ENCODE results near the gene NTMT1.

NTMT1 gene

DNA sequence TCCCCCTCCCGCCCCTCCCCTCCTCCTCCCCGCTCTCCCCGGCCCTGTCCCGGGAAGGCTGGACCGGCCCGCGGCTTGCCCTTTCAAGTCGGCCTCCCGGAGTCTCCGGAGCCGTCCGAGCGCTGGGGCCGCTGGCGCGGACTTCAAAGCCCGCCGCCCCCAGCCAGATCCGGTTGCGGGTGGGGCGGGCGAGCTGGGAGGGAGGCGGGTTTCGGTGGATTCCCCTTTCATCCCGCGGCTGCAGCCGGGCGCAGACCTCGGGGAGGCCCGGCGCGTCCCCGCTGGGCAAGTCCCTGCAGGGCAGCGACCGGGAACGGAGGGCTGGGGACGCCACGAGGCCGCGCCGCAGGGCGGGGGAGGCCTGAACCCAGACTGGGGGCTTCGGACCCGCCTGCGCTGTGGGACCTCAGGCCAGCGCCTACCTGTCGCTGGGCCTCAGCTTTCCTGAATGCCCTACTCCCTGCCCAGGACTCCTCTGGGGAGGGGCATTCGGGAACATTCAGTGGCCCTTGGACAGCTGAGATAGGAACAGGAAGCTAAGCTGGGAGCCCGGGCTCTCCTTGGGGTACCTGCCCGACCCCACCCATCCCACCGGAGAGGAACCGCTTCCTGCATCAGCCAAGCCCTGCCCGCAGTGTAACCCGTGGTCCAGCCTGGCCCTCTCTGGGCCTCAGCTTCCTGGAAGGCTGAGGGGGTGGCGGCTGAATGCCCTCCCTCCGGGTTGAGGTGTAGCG, 28.4 kb upstream of the NTMT1 start:
- no peak for DNase-seq (ENCODE audit: low read depth in 2 of 2)

DNA sequence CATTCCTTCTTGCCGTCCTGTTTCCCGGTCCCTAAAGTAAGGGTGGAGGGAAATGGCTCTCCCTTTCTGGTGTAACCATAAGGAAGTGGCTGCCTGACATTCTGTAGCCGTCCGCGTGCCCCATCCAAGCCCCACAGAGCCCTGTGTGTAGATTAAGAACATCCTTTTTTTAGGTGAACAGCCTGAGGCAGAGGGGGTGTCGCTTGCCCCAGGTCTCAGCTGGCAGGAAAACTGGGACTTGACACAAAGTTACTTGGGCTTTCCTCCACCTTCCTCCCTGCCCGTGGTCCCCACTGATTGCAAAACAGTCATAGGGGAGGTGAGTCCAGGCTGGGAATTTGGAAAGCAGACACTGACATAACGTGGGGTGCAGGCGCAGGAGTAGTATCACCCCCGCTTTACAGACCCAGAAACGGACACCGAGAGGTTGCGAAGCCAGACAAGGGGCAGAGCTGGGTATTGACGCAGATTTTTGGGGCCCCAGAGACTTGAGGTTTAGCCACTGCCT, 27.8 kb upstream of the NTMT1 start:
- no peak for DNase-seq (ENCODE audit: low read depth in 2 of 2)

DNA sequence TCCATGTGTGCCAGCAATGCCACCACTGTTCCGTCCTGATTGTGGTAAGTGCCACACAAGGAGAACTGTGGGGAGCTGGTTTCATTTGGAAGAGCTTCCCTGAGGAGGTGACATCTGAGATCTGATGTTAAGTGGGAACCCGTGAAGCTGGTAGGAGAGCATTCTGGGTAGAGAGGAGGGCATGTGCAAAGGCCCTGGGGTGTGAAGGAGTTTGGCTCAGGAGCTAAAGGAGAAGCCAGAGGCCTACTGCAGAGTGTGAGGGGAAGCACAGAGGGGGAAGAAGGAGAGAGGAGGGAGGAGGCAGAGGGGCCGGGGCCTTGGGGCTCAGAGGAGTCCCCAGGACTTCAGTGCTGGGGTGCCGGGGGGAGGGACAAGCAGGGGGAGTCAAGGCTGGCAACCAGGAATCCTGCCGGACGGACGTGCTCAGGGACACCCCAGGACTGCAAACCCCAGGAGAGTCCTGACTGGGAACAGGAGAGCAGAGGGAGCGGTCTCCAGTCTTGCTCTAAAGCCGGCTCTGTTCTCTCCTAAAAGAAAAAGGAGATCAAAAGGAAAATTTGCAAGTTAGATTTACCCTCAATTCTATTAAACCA, 24.8 kb upstream of the NTMT1 start:
- DNase-seq (ENCODE audit: low read depth in 2 of 2) = no peak

DNA sequence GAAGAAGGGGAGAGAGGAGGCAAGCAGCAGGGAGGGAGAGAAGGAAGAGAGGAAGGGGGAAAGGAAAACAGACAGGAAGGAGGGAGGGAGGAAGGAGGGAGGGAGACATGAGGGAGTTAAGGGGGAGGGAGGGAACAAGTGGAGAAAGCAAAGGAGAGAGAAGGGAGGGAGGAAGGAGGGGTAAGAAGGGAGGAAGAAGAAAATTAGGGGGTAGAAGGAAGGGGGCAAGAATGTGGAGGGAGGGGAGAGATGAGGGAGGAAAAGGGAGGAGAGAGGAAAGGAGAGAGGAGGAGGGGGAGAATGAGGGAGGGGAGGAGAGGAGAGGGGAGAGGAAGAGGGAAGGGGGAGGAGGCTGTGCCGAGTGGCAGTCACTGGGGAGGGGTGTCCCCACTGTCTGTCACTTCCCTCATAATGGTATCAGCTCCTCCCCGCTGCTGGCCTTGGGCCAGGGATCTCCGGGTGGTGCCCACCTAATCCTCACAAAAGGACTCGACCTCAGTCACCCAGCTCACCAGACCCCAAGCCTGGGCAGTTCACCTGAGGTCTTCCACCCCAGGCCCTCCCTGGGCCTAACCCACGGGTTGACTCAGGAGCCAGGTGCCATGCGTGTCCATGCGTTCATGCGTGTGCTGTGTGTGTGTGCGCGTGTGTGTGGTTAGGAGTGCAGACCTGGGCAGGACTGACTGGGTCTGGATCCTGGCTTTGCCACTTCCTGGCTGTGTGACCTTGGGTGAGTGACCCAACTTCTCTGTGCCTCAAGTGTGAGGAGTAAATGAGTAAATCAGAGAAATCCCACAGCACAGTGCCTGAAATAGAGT, 23.2 kb upstream of the NTMT1 start:
- no peak for DNase-seq (ENCODE audit: low read depth in 2 of 2)

DNA sequence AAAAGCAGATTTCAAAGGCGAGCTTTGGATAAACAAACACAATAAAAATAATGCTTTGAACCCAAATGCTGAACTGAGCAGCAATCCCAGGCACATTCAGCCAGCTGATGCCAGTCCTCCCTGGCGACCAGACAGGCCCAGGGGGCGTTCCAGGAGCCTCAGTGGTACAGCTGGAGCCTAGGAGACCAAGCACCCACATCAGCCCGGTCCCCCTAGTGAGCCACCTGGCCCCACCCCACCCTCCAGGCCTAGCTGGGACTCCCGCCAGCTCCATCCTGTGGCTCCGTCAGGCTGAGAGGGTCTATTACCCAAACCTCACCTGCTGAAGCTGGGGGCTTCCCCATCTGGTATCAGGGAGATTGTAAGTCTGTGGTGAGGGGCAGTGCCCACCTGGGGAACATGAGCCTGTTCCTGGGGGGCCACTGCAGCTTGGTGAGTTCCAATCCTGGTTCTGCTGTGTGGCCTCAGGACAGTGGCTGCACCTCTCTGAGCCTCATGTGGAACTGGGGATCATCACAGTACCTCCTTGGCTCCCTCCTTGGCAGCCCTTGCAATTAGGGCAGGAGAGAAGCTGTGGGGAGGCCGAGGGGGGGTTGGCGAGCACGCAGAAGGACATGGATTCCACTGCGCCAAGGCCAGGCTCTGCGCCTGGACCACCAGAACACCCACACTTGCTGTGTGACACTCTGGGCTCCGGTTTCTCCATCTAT, 21.8 kb upstream of the NTMT1 start:
- no peak for DNase-seq (ENCODE audit: low read depth in 2 of 2)

DNA sequence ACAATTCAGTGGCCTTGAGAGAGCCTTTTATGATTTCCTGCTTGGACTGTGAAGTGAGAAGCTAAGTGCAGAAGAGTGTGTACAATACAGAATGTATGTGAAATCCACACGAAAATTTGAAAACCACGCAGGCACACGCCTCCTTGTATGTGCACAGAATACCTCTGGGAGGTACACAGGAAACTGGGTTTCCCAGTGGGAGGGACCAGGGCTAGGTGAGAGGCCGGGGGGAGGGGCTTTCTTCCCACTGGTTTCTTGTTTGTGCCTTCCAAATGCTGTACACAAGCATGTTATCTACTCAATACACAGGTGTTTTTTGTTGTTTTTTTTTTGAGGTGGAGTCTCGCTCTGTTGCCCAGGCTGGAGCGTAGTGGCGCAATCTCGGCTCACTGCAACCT, 21.2 kb upstream of the NTMT1 start:
- no peak for DNase-seq (ENCODE audit: low read depth in 2 of 2)

DNA sequence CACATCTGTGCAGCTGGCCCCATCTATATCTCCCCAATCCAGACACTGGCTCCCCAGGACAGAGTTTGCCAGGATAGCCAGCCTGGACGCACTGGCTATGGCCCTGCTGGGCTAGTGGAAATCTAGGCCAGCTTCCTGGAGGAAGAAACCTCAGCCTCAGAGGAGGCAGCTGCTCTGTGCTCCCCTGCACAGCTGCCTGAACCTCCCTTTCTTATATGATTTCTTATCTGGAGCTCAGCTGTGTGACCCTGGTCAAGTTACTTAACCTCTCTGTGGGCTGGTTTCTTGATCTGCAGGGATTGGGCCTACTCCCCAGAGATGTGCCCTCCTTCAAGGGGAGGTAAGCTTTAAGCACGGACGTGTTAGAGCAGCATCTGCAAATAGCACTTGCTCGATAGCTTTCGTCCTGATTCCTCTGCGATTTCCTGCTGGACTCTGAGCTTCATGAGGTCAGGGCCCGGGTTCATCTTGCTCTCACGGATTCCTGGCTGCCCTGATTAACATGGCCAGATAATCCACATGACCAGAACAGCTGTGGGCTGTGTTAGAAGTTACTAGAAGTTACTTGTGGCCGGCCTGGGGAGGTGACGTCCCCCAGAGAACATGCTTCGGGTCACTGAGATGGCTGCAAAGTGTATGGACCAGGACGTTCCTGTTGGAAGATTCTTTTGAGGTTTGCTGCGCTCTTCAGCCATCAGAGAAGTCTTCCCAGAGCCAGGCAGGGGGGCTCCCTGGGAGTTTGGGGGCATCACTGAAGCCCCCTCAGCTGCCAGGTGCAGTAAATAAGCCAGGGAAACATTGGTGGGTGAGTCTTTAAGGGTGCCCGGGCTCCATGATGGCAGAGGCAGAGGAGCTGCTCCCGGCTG, 19.6 kb upstream of the NTMT1 start:
- no peak for DNase-seq (ENCODE audit: low read depth in 2 of 2)

DNA sequence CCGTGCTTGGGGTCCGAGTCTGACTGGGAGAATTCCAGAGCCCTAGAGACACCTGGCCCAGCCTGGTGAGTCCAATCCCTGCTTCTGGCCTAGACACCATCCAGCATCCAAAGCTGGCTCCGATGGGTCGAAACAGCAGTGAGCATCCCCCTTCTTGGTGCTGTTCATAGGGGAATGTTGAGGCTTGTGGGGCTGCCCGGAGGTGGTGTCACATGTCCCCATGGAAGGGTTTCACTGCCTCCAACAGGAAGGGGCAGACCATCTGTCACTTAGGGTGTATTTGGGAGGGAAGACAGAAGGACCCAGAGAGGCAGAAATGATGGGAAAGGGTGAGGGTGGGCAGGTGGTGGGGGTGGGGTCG, 19.0 kb upstream of the NTMT1 start:
- no peak for DNase-seq (ENCODE audit: low read depth in 2 of 2)

DNA sequence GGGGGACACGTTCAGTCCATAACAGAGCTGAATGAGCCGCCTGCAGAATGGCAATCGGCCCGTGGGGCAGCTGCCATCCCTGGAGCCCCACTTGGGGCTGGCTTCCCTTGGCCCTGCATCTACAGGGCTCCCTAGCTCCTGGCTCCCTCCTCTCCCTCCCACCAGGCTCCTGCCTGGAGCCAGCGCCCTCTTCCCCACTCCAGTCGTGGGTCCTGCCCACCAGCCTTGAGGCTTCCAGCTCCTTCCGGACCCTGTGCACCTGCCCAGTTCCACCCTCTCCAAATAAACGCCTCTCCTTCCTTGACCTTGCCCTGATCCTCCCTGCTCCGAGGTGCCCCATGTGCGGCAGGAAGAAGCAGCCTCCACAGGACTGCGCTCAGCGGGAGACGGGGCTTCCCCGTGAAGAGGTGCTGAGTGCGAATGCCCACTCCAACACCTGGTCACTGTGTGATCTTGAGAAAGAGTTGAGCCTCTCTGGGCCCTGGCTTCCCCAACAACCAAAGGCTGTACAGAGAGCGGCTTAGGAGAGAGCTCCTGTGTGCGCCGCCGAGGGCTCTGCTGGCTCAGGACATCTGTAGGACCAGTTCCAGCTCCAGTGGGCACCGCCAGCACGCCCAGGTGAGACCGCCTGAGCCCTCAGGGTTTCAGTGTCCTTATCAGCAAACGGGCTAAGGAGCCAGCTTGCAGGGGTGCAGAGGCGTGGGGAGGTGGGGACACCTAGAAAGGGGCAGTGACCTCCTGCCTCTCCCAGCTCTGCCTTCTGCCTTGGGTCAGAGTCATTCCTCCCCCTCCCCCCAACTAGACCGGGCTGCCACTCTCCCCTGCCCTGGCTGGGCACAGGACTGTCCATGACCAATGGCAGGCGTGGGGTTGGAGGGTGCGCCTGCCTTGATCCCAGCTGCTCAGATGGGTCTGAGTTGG, 17.1 kb upstream of the NTMT1 start:
- DNase-seq (ENCODE audit: low read depth in 2 of 2) = no peak

DNA sequence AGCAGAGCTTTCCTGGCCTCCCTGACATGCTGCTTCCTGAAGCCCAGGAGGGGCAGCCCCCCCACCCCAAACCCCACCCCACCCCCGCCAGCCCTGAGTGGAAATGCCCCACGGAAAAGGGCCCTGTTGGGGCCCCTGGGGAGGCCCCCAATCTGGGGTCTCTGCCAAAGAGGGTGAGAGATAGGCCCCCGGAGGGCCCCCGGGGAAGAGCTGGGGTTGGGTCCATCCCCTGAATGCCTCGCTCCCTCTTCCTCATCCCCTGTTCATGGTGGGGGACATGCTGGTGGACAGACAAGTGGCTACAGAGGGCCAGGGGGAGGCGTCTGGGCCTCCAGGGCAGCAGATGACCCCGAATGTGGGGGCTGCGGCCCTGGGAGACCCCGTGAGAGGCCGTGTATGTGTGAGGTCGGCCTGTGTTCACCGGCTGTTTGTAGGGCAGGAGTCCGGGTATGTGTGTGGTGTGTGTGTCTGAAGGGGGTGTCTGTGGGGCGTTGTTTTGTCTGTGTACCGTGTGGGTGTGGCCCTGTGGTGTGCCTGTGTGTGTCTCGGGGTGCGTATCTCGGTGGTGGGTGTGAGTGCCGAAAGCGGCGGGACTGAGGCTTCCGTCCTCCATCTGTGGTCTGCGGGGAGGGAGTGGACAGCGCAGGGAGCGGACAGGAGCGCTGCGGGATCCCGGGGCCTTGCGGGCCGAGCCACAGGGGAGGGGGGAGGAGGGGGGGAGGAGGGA, 16.3 kb upstream of the NTMT1 start:
- DNase-seq (ENCODE audit: low read depth in 2 of 2) = no peak

DNA sequence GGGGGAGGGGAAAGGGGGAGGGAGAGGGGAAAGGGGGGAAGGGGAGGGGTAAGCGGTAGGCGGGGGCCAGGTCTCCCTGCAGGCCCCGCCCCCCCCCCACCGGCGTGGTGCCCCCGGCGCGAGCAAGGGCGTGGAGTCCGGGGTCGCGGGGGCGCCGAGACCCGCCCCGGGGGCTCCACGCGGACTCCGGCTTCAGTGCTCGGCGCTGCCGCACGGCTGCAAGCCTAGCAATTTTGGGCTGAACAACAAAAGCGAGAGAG, 15.8 kb upstream of the NTMT1 start:
- no peak for DNase-seq (ENCODE audit: low read depth in 2 of 2)

DNA sequence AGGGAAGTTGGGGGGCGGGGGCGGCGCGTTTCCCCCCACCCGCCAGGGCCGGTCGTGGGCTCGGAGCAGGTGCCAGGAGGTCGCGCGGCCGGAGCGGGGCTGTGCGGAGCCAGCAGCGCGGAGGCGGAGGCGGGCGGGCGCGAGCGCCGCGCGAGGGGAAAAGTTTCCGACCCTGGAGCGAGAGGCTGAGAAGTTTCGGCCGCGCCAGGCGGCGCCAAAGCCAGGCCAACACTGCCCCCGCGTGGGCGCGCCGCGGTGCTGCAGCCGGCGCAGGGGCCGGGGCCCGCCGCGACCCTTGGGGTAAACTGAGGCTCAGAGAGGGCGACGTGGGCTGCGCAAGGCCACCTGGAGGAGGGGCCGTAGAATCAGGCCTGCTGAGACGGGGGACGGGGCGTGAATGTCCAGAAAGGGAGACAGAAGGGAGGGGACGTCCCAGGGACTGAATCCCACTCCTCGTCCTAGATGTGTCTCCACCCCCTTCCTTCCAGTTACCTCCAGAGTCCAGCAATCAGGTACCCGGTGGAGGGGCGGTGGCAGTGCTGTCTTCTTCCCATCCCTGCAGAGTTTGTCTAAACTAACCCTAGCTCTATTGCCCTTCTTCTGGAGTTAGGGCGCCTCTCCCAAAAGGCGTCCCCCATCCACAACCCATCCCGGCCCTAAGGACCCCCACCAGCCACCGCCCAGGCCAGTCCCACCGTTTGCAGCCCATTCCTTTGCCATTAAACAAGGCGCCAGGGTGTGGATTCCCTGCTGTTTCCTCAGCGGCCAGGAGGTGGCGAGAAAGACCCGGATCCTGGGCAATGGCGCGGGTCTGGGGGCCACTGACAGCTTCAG, 15.3 kb upstream of the NTMT1 start:
- DNase-seq (ENCODE audit: low read depth in 2 of 2) = peak; percentile 63 to 65

DNA sequence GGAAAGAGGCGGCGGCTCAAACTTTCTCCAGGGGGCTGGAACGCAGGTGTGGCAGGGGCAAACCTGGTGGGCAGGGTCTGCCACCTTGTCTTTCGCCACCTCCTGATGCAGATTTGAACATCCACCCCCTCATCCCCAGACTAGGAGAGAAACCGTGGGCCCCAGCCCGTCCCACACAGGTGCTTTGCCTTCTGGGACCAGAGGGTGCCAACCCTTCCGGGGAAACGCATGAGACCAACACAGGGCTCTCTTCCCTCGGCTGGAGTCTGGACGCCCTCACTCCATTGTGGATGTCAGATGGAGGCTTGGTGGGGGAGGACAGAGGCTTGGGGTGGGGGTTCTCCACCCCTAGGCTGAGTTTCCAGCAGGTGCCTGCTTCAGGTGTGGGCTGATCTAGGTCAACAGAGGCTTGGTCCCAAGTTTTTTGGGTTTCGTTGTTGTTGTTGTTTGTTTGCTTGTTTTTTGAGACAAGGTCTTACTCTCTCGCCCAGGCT, 14.6 kb upstream of the NTMT1 start:
- DNase-seq (ENCODE audit: low read depth in 2 of 2) = no peak

DNA sequence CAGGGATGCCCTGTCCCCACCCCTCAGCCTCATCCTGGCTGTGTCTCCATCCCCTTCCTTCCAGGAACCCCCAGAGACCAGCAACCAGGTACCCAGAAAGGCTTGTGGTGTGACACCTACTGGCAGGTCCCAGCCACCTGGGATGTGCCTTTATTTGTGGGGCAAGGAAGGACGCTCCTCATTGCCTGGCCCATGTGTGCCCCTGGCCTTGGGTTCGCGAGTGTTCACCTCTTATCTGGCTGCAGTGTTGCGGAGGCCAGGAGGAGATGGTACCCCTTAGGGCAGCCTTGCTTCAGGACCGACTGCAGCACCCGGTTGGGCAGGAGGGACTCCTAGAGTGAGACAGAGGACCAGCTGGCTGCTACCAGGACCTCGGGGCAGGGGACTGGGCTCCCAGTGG, 13.8 kb upstream of the NTMT1 start:
- DNase-seq (ENCODE audit: low read depth in 2 of 2) = no peak

DNA sequence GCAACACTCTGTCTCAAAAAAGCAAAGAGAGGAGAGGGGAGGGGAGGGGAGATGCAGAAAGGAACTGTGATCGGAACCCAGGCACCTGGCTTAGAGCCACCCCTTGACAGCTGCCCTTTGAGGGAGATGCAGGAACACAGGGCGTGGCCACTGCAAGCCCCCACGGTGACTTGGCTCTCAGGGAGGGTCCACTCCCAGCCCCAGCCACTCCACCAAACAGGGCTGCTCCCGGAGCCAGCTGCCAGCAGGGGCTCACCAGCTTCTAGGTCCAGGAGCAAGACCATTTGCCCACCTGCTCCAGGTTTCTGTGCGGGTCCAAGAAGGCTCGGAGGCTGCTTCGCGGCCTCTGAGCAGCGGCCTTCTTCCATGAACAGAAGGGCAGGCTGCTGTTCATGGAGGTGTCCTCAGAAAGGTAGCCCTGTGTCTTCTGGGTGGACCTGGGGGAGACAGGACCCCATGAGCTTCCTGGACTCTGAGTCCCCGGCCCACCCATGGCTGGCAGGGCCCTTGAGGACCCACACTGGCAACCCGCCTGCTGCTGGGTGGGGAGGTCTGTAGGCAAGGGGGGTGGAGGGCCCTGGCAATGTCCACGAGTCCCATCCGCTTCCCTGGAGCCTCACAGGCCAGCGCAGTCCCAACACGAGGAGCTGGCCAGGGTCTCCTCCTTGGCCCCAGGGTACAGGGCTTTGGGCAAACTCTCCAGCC, 13.0 kb upstream of the NTMT1 start:
- DNase-seq (ENCODE audit: low read depth in 2 of 2) = no peak

DNA sequence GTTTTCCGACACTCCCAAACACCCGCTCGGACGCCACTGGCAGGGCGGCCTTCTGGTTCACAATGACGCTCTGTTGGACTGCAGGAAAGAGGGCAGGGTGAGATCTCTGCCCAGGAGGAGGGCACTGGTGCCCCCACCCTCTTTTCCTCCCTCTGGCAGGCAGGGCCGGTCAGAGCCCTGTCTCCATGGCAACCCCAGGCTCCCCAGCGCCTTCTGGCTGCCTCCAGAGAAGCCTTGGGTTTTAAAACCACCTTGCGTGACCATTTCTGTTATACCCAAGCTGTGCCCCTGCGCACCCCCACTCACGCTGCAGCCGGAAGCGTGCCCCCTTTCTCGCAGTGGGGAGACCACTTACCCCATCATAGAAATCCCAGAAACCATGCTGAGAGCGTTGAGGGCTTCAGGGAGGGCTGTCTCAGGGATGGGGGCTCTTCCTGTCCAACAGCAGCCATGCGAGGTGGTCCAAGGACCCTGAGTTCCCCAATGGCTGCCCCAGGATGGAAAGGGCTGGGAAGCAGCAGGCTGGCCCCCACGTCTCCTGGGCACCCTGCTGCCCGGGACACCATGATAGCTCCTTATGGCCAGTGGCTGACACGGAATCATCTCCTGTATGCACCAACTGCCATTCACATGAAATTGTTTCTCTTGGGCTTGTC, 12.3 kb upstream of the NTMT1 start:
- no peak for DNase-seq (ENCODE audit: low read depth in 2 of 2)

DNA sequence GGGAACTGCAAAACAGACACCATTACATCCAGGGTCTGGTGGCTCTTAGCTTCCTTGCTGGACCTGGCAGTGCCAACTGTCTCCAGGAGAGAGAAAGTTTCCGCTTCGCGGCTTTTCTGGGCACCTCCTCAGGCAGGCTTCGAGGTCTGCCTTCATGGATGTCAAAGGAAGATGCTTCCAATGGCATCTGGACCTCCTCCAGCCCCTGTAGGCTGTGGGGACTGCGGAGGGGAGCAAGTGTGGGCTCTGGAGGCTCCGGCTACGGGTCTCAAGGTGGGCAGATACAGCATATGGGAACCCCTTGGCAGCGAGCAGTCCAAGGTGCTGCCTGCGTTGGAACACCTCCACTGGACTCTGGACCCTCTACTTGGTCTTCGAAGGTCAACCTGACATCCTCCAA, 11.0 kb upstream of the NTMT1 start:
- no peak for DNase-seq (ENCODE audit: low read depth in 2 of 2)
